HG03108 (cell line): ENCODE measurements around the gene SORCS3.

Experiments used
- ATAC-seq: cut with Tn5 transposase; IDR thresholded peaks from one replicate; pipeline ENCODE4 v1.9.1; 2021; ENCODE audit warnings: moderate library complexity; ENCODE audit not compliant: unreplicated experiment

Gene SORCS3

GRCh38 chr10:105071980-105072379 is 430.9 kb downstream of the SORCS3 start:
- no peak for ATAC-seq

DNA sequence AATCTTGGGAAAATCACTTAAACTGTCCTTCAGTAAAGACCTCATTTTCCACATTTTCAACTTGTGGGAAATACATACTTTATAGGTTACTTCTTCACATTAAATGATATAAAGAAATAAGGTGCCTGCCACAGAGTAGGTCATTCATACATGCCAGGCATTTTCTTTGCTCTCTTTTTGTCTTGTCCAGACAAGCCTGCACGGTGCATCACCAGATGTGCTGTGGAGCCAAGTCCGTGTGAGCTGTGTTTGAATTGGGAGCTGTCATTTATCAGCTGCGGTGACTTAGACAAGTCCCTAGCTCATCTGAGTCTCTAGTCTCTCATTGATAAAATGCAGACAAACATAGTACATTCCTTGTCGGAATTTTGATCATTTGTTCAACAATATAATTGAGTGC is 432.9 kb downstream of the SORCS3 start:
- no peak for ATAC-seq

DNA sequence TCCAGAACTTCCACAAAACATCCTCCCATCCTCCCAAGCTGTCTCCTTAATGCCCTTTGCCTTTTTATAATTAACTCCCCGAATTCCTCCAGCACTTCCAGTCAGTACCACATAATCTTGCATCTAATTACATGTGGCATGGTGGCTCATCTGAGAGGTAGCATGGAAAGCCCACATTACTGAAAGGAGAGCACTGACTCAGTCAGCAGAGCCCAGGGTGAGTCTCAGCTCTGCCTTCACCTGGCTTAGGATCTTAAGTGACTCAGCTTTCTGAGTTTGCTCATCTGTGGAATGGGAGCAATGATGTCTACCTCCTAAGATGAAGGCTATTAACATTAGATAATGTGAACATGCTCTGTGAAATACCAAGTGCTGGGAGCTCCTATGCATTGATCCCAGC is 433.9 kb downstream of the SORCS3 start:
- no peak for ATAC-seq

- no peak for ATAC-seq
These were observed 444.9 kb downstream of the SORCS3 start for GRCh38 chr10:105085980-105086379.

- ATAC-seq: no peak
These were observed 453.0 kb downstream of the SORCS3 start for GRCh38 chr10:105094048-105094447.

DNA sequence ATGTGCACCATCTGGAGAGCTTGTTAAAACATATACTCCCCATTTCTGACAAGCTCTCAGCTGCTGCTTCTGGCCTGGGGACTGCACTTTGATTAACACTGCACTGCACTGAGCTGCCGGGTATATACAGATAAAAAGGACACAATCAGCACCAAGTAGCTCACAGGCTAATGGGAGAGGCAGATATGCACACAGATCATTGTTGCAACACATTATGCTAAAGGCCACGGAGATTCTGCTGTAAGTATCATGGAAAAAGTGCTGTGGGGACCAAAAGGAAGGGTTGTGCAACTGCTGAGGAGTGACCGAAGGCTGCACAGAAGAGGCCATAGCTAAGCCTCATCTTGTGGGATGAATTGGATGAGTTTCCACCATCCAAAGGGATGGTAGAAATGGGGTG is 455.2 kb downstream of the SORCS3 start:
- ATAC-seq: no peak

DNA sequence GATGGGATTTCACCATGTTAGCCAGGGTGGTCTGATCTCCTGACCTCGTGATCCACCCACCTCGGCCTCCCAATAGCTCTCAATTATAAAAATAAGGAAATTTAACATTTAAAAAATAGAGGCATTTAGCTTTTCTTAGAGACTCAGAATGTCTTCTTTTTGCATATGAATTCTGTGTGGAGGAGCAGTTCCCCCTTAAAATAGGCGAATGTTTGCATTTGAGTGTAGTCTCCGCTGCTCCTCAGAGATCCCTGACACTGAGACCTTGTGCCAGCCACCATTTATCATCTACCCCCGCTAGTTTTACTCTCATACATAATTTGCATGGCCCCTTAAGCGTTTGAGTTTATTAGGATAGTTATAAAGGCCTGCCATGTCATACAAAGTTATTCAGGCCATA is 461.9 kb downstream of the SORCS3 start:
- ATAC-seq: no peak

DNA sequence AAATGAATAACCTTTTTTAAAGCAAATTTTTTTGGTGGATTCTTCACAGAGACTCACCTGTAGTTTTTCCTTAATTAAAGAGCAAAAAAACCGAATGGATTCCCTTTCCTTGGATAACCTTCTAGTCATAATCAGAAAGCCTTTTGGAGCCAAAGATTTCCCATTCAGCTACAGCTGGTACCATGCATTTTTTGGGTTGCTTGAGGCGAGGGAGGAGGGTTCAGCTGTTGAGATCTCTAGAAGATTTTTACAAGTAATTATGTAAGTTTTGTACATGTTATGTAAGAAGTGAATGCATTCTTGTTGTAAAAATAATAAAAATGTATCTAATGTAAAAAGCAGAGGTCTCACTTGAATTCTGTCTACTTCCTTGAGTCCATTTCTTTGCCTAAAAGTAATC is 463.2 kb downstream of the SORCS3 start:
- no peak for ATAC-seq

- no peak for ATAC-seq
These were observed 468.1 kb downstream of the SORCS3 start for GRCh38 chr10:105109164-105109563.

GRCh38 chr10:105112862-105113261 is 471.8 kb downstream of the SORCS3 start:
- no peak for ATAC-seq

- ATAC-seq: no peak
These were observed 472.6 kb downstream of the SORCS3 start for GRCh38 chr10:105113666-105114065.

DNA sequence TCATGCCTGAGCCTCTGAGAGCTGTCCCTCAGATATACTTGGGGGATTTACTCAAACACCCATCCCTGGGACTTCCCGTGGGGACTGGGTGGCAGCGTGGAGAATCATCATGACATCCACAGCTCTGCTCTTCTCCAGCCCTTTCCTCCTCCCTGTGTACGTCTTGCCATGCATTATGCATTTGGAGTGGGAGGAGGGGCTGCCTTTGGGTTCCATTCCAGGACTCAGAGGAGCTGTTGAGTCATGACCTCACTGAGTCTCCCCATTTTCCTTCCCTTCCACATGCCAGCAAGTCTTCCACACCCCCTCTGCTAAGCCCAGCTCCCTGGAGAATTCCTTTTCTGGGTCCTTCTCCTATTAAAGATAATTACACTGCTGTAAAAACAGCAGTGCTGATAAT is 480.7 kb downstream of the SORCS3 start:
- ATAC-seq: no peak

GRCh38 chr10:105128111-105128510 is 487.0 kb downstream of the SORCS3 start:
- no peak for ATAC-seq

- no peak for ATAC-seq
These were observed 497.3 kb downstream of the SORCS3 start for GRCh38 chr10:105138358-105138757.

GRCh38 chr10:105139363-105139896 is 498.3 kb downstream of the SORCS3 start:
- ATAC-seq: no peak

GRCh38 chr10:105140600-105140999 is 499.5 kb downstream of the SORCS3 start:
- no peak for ATAC-seq

GRCh38 chr10:105145711-105146110 is 504.6 kb downstream of the SORCS3 start:
- ATAC-seq: no peak

DNA sequence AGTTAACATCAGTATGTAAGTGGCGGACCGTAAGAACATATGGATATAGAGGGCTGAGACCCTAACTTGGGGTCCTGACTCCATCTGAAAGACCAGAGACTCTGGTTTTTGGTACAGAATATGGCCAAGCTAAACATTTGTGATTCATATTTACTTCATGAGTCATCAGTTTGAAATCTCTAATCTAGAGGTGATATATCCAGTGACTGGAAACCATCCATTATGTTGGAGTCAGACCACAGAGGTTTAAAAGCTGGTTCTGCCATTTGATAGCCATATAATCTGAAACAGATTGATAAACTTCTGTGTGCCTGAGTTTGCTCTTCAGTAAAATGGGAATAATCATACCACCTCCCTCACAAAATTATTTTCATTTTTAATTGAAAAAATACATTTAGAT is 505.3 kb downstream of the SORCS3 start:
- ATAC-seq: no peak

DNA sequence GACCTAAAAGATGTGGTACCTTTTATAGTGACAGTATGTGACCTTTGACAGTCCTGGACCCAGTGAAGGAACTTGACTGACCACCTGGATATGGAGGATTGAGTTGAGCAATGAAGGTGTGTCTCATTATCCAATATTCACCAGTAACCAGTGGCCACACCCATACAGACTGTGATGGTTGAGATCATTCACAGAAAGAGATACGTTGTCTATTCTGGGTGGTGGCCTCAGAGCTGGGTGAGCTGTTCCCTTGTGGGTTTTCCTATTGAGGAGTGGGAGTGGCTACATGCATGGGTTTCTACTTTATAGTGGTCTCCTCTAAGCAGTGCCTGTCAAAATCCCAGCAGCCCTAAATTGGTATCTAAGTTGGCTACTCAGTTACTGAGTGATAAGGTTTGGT is 507.4 kb downstream of the SORCS3 start:
- no peak for ATAC-seq

DNA sequence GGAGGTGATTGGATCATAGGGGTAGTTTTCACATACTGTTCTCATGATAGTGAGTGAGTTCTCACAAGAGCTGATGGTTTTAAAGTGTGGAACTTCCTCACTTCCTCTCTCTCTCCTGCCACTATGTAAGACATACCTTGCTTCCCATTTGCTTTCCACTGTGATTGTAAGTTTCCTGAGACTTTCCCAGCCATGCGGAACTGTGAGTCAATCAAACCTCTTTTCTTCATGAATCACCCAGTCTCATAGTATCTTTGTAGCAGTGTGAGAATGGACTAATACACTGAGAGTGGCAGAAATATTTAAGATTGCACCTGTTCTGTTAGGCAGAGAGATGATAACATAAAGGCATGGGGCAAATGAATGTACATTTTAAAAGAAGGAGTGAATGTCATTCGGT is 507.8 kb downstream of the SORCS3 start:
- ATAC-seq: no peak

- no peak for ATAC-seq
These were observed 508.3 kb downstream of the SORCS3 start for GRCh38 chr10:105149371-105149891.

GRCh38 chr10:105150259-105150880 is 509.3 kb downstream of the SORCS3 start:
- no peak for ATAC-seq

DNA sequence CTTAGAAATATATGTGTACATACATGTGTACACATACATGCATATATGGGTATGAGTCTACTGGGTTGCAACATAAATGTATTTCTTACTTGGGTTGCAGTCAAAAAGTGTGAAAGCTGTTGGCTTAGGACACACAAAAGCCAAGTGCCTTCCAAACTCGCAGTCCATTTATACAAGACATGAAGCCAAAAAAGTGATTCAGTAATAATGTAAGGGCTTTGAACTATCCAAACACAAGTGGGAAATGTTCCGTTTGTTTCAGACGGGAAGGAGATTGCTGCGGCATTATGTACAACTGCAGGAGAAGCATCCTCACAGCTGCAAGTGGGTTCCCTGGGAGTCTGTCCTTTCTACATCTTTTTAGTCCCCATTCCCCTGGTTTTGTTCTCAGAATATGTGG is 513.6 kb downstream of the SORCS3 start:
- ATAC-seq: no peak
